Fibroblast of lung (primary cell): ENCODE results near the gene FBF1.

ENCODE experiments used
- EZH2 ChIP-seq: IDR thresholded peaks from 2 replicates; pipeline ENCODE4 v1.5.1; 2012; ENCODE audit warnings: low read length, control low read depth, mild to moderate bottlenecking; ENCODE audit errors: missing control alignments
- TF ChIP-seq, protein P1 (sequence below), 2 donors: IDR thresholded peaks in 1 of 2; conservative IDR thresholded peaks in 1 of 2; 1 replicate in 1 of 2; 2 replicates in 1 of 2; pipeline ENCODE4 v1.5.1; 2011 to 2012; ENCODE audit warnings: low read length in 2 of 2, control low read depth in 1 of 2, inconsistent platforms in 1 of 2, low read depth in 1 of 2, mild to moderate bottlenecking in 1 of 2

DNA sequence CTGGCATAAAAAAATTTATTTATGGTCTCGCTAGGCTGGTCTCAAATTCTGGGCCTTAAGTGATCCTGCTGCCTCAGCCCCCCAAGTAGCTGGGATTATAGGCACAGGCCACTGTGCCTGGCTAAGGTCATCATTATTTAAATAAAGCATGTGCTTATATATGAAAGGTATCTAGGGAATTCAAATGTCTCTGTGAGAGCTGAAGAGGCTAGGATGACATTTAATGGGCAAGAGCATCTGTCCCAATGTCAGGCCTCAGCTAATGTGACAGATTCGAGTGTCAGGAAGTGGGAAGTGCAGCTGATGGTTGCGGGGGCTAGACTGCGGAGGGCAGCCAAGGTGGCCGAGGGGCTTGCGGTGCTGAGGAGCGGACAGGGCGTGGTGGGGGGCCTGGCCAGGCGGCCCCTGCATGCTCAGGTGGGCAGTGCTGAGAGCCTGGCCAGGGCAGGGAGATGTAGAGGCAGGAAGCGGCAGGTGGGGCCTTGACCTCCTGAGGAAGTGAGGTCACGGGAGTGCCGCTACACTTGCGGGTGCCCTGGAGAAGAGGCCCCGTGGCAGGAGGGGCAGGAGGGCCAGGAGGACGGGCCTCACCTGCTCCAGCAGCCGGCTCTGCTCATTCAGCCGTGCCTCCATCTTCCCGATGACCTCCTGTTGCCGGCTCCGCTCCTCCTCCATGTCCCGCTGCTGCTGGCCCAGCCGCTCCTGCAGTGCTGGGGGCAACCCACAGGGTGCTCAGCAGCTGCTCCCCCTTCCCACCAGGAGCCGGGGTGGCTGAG is 23.5 kb downstream of the FBF1 start:
- TF ChIP-seq, protein P1, sequence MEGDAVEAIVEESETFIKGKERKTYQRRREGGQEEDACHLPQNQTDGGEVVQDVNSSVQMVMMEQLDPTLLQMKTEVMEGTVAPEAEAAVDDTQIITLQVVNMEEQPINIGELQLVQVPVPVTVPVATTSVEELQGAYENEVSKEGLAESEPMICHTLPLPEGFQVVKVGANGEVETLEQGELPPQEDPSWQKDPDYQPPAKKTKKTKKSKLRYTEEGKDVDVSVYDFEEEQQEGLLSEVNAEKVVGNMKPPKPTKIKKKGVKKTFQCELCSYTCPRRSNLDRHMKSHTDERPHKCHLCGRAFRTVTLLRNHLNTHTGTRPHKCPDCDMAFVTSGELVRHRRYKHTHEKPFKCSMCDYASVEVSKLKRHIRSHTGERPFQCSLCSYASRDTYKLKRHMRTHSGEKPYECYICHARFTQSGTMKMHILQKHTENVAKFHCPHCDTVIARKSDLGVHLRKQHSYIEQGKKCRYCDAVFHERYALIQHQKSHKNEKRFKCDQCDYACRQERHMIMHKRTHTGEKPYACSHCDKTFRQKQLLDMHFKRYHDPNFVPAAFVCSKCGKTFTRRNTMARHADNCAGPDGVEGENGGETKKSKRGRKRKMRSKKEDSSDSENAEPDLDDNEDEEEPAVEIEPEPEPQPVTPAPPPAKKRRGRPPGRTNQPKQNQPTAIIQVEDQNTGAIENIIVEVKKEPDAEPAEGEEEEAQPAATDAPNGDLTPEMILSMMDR (conservative IDR thresholded peaks at IDR 0.05 in 1 of 2, IDR thresholded peaks at IDR 0.05 in 1 of 2; ENCODE audit: low read depth in 1 of 2, low read length in 2 of 2) = no peak
- TF ChIP-seq EZH2 = no peak
